Measurements from ENCODE around the gene HCFC1R1.
"Not testable (repeated sequence)": the region's sequence is repeated elsewhere in the genome, so short reads cannot be mapped to it uniquely, and the experiment has no call there.

HCFC1R1 gene

DNA sequence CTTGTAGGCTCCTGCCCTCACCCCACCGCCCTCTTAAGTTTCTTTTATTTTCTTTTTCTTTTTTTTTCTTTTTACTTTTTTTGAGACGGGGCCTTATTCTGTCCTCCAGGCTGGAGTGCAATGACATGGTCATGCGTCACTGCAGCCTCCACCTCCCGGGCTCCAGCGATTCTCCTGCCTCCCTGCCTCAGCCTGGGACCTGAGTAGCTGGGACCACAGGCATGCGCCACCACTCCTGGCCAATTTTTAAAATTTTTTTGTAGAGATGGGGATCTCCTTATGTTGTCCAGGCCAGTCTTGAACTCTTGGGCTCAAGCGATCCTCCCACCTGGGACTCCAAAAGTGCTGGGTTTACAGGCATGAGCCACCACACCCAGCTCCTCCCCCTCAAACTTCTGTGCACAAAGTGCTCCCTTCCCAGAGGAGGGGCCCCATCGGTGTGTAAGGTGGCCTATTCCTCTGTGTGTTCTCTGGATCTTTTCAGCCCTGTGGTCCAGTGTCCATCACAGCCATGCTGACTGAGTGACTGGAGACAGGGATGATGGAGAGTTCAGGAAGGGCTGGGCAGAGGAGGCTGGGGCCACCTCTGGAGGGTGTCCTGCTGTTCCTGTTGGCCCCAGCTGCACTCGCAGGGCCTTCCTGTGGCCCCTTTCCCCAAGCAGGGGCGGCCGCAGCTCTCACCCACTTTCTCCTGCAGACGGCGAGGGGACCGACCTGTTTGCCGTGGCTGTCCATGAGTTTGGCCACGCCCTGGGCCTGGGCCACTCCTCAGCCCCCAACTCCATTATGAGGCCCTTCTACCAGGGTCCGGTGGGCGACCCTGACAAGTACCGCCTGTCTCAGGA is 32.8 kb upstream of the HCFC1R1 start:
- DNase-seq: no peak

DNA sequence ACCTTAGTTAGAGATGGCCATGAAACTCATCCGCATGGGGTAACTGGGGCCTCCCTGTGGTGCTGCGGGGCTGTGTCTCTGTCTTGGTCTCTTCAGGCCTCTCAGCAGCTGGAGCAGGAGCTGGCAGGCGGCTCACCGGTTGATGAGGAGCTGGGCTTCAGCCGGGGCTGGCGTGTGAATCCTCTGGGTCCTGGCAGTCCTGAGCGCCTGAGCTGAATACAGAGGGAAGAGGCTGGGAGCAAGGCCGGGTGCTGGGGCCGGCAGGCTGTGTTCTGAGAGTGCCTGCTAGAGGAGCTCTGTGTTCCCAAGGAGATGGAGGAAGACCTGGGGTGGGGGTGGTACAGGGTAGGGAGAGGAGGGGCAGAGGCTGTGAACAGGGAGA is 32.0 kb upstream of the HCFC1R1 start:
- not testable (repeated sequence) for DNase-seq

DNA sequence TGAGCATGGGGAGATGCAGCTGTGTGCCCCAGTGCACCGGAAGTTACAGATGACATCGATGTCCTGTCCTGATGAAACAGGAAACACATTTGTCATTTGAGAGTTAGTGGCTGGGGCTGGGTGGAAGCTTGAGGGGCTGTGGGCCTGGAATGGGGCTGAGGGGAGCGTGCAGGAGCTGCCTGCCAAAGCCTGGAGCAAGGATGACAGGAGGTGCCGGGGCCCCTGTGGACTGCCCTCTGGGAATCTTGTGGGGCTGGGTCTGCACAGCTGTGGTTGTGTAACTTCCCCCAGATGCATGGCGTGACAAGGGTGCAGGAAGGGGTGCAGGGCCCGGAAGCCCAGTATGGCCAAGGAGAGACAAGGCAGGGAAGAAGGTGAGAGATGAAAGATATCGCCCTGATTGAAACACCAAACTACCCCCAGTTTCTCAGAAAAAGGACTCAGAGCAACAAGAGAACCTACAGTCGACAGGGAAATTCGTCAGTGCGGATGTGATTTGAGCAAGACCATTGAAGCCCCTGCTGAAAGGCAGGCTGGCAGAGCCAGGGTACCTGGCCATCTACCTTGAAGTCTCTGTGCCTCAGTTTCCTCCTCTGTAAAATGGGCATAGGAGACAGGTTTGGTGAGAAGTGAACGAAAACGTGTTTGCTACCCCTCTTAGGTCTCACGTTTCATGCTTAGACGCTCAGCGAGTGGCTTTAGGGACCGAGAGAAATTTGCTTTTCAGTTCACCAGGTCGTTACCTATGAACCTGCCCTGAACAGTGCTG is 31.4 kb upstream of the HCFC1R1 start:
- DNase-seq: no peak

DNA sequence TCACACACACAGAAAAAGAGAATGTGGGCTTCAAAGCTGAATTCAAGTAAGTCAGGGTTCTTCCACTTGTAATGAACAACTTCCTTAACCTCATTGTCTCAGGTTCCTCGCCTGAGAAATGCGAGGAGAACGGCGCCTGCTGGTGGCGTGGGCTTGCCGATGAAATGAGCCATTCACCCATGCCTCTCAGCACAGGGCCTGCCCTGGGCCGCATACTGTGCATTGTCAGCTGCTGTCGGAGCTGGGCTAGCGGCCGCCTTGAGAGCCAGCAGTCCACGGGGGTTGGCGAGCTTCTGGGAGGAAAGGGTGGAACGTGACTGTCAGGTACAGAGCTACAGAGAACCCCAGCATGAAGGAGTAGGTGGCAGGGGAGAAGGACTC is 29.6 kb upstream of the HCFC1R1 start:
- DNase-seq: not testable (repeated sequence)

GRCh38 chr16:3052571-3053329 is 29.0 kb upstream of the HCFC1R1 start:
- not testable (repeated sequence) for DNase-seq

DNA sequence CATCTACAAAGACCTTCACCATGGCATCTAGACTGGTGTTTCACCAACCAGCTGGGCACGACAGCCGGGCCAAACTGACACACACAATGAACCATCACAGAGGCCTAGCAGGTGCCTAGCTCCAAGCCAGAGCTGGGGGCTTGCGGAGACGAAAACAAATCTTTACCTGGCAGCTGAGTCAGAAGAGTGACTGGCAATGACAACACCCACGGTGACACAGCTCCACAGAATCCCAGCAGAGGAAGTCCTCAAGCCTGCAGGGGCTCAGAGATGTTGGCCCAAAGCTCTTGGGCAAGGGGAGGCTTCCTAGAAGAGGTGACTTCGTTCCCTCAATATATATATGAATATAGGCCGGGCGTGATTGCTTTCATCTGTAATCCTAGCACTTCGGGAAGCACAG is 27.8 kb upstream of the HCFC1R1 start:
- DNase-seq: no peak

GRCh38 chr16:3051009-3051408 is 27.3 kb upstream of the HCFC1R1 start:
- DNase-seq: no peak

DNA sequence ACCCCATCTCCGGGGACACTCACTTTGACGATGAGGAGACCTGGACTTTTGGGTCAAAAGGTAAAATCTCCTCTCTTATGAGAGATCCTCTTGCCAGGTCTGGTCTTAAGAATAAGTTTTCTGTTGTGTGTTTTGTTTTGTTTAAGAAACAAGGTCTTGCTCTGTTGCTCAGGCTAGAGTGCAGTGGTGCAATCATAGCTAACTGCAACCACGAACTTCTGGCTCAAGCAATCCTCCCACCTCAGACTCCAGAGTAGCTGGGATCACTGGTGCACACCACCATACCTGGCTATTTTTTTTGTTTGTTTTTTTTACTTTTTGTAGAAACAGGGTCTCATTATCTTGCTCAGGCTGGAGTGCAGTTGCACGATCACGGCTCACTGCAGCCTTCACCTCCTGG is 26.7 kb upstream of the HCFC1R1 start:
- no peak for DNase-seq

- no peak for DNase-seq
Observed at GRCh38 chr16:3049921-3050481, 26.3 kb upstream of the HCFC1R1 start.

GRCh38 chr16:3047387-3047720 is 23.6 kb upstream of the HCFC1R1 start:
- DNase-seq: no peak

DNA sequence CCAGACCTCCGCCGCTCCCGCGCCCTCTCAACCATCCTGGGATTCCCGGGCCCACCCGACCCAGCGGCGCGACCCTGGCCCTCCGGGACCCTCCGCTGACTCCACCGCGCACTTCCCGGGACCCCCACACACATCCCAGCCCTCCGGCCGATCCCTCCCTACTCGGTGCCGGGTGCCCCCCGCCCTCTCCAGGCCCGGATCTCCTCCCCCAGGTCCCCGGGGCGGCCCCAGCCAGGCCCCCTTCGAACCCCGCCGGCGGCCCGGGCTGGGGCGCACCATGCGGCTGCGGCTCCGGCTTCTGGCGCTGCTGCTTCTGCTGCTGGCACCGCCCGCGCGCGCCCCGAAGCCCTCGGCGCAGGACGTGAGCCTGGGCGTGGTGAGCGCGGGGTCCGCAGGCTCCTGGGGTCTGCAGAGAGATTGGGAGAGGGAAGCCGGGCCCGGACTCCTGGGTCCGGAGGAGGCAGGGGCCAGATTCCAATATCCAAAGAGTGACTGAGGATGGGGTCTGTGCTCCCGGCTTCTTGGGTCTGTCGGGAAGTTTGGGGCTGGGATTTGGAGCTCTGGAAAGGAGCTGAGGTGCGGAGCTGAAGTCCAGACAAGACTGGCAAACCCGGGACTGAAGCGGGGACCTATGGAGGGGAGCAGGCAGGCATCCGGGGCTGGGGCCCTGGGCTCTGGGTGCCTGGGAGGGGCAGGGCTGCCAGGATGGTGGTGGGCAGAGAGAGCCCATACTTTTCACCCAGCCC is 23.1 kb upstream of the HCFC1R1 start:
- no peak for DNase-seq

GRCh38 chr16:3045758-3046640 is 22.3 kb upstream of the HCFC1R1 start, which contains the start of gene MMP25:
MMP25 (plus strand) TSS chr16:3046561; CDS start chr16:3046918, 357 bp downstream.
- peak; percentile 56 for DNase-seq

GRCh38 chr16:3044708-3045107 is 21.0 kb upstream of the HCFC1R1 start:
- DNase-seq: no peak

- no peak for DNase-seq
Observed at GRCh38 chr16:3042376-3042775, 18.6 kb upstream of the HCFC1R1 start.

DNA sequence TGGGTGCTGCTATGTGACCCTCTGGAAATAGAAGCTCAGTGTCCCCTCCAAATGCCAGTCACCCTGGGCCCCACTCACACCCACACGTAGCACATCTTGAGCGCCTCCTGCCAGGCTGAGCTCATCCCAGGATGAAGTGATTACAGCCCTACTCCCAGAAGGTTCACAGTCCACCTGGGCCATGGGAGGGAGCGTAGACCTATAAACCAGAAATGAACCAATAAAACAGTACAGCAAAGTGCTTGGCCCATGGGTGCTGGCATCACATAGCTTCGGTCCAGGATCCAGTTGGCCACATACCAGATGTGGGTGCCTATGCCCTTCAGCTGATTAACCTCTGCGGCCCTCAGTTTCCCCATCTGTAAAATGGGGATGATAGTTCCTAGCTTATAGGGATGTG is 15.2 kb upstream of the HCFC1R1 start:
- no peak for DNase-seq

DNA sequence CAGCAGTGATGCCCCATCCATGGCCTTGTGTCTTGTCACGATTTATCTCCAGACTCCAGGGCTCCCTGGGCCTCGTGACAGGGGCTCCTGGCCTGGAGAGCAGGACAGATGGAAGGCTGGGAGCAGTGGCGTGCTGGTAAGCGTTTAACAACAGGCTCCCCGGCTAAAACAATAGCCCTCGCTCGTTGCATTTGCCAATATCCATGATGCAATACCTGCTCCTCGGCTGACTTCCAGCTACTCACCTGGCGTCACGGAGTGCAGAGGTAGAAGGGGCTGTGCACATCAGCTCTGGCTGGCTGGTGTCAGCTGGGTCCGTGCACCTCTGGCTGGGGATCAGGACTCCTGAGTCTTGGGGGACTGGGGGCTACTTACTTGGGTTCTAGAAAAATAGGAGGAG is 14.5 kb upstream of the HCFC1R1 start:
- no peak for DNase-seq

GRCh38 chr16:3036726-3037315 is 13.1 kb upstream of the HCFC1R1 start, which contains the start of gene BICDL2:
BICDL2 (minus strand) TSS chr16:3036944; CDS start chr16:3035496, 1,448 bp downstream.
- no peak for DNase-seq

GRCh38 chr16:3035972-3036725 is 12.4 kb upstream of the HCFC1R1 start:
- peak; percentile 12 for DNase-seq

- peak; percentile 13 for DNase-seq
Observed at GRCh38 chr16:3035289-3035971, 11.7 kb upstream of the HCFC1R1 start.

Measured in right hindlimb (tissue), 1 donor.